ENCODE measurements around the gene ITGBL1.

DNA sequence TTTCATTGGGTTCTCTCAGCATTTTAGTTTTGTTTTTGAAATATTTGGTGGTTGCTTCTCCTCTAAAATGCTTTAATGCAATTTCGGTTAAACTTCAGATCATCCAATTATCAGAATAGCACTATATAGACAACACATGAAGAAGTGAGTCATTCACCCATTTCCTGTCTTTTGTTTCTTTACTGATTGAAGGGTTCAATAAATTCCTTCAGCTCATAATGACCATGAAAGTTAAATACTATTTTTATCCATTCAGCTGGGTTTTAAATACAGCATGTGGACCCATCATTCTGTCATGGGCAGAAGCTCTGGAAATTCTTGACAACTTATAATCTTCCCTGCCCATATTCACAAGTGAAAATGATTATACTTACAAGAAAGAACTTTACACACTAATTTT, 187.2 kb downstream of the ITGBL1 start:
- no peak for TF ChIP-seq POLR2AphosphoS5 (IDR thresholded peaks at IDR 0.05)
- no peak for TF ChIP-seq CTCF (IDR thresholded peaks at IDR 0.05)
- TF ChIP-seq POLR2A (IDR thresholded peaks at IDR 0.05): no peak
- no peak for TF ChIP-seq EP300 (IDR thresholded peaks at IDR 0.05)

All from suprapubic skin (tissue), 4 donors.